Bronchial epithelial cell (primary cell): ENCODE measurements around the gene RSRC1. TPM values are rescaled to one million over a fixed set of nuclear protein-coding genes. Genes with fewer than 3 reads are reported as not detected.
A peak's percentile ranks its signal among the peaks of the same experiment; 100 is the strongest.

Experiments
- DNase-seq: peaks from one replicate; pipeline ENCODE4 v3.0.0-alpha.2; 2010; ENCODE audit warnings: low read depth
- FAIRE-seq: peaks from 2 replicates; lab custom pipeline; 2011; peaks lifted over from hg19 to GRCh38; lab: Jason Lieb, UNC
- H3K27me3 ChIP-seq: 2 replicates; pipeline ENCODE4 v1.5.1; 2011; ENCODE audit warnings: low read length; ENCODE audit not compliant: control insufficient read depth, insufficient read depth
- H3K36me3 ChIP-seq: 2 replicates; pipeline ENCODE4 v1.5.1; 2011; ENCODE audit warnings: low read length; ENCODE audit not compliant: control insufficient read depth, insufficient read depth
- H3K4me3 ChIP-seq: 2 replicates; pipeline ENCODE4 v1.5.1; 2011; ENCODE audit warnings: mild to moderate bottlenecking, low read depth, low read length, control low read depth
- total RNA-seq: library from RNA; depleted of rRNA; stranded (reverse); fragments of >200 nt; gene quantifications from 2 replicates; pipeline ENCODE4 v1.2.1, GENCODE V29; 2014
- TF ChIP-seq, protein P1 (sequence below): IDR thresholded peaks from 2 replicates; pipeline ENCODE4 v1.5.1; 2011; ENCODE audit warnings: mild to moderate bottlenecking, moderate library complexity, low read length, control low read depth, inconsistent platforms; ENCODE audit not compliant: insufficient read depth, severe bottlenecking

Gene RSRC1
- total RNA-seq, 1 donor from 2014 or later: 20.8 TPM

- no peak for FAIRE-seq
- H3K4me3 ChIP-seq: no peak overlapping the region
- no peak for DNase-seq
- no peaks in the 10 kb centered on the region for H3K27me3 ChIP-seq
- TF ChIP-seq, protein P1, sequence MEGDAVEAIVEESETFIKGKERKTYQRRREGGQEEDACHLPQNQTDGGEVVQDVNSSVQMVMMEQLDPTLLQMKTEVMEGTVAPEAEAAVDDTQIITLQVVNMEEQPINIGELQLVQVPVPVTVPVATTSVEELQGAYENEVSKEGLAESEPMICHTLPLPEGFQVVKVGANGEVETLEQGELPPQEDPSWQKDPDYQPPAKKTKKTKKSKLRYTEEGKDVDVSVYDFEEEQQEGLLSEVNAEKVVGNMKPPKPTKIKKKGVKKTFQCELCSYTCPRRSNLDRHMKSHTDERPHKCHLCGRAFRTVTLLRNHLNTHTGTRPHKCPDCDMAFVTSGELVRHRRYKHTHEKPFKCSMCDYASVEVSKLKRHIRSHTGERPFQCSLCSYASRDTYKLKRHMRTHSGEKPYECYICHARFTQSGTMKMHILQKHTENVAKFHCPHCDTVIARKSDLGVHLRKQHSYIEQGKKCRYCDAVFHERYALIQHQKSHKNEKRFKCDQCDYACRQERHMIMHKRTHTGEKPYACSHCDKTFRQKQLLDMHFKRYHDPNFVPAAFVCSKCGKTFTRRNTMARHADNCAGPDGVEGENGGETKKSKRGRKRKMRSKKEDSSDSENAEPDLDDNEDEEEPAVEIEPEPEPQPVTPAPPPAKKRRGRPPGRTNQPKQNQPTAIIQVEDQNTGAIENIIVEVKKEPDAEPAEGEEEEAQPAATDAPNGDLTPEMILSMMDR: no peak
- no peaks in the 10 kb centered on the region for H3K36me3 ChIP-seq
Measured at GRCh38 chr3:158260392-158260791, 150.5 kb downstream of the RSRC1 start.

GRCh38 chr3:158261371-158261991 is 151.6 kb downstream of the RSRC1 start:
- peak; percentile 29 for DNase-seq
- TF ChIP-seq, protein P1: no peak
- no peak for FAIRE-seq

GRCh38 chr3:158264894-158265293 is 155.0 kb downstream of the RSRC1 start:
- TF ChIP-seq, protein P1: no peak
- H3K4me3 ChIP-seq: no peak overlapping the region
- DNase-seq (no peak), FAIRE-seq (no peak)
- no peaks in the 10 kb centered on the region for H3K27me3 ChIP-seq
- no peaks in the 10 kb centered on the region for H3K36me3 ChIP-seq

More at GRCh38 chr3:158261371-158261991, 151.6 kb downstream of the RSRC1 start:
- no peaks in the 10 kb centered on the region for H3K27me3 ChIP-seq
- H3K4me3 ChIP-seq: no peak overlapping the region
- no peaks in the 10 kb centered on the region for H3K36me3 ChIP-seq

- DNase-seq: no peak
- TF ChIP-seq, protein P1: no peak
- FAIRE-seq: no peak
- H3K36me3 ChIP-seq: no peaks in the 10 kb centered on the region
- H3K4me3 ChIP-seq: no peak overlapping the region
- H3K27me3 ChIP-seq: no peaks in the 10 kb centered on the region
Measured at GRCh38 chr3:158267015-158267414, 157.1 kb downstream of the RSRC1 start.

DNA sequence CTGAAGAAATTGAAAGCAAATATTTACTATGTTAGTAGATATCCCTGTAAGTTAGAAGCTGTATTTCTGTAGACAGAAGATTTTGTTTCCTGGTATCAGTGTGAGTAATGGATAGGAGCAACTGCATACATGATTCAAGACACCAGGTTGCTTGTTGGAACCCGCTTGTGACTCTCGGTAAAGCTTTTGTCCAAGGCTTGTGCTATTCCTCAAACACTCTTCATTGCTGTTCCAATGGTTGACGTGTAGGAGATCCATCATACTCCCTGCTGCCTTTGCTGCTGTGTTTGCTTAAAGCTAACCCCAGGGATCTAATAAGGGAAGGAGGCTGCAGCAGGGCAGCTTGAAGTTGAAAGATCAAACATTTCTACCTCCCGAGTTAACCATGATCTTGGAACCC is 160.1 kb downstream of the RSRC1 start:
- no peak for FAIRE-seq
- DNase-seq: peak; percentile 95

More for the DNA sequence above, 160.1 kb downstream of the RSRC1 start:
- Histone ChIP-seq H3K36me3 (no peaks in the 10 kb centered on the region), H3K4me3 (no peak overlapping the region), H3K27me3 (no peaks in the 10 kb centered on the region)
- TF ChIP-seq, protein P1: no peak
